ENCODE results near the gene CTDP1.

Gene CTDP1

GRCh38 chr18:79679552-79680099 is at the start of gene CTDP1:
Gene CTDP1, plus strand, starts transcription at chr18:79679803. Its CDS starts 145 bp downstream, at chr18:79679948.
- peak; percentile 97 for DNase-seq

DNA sequence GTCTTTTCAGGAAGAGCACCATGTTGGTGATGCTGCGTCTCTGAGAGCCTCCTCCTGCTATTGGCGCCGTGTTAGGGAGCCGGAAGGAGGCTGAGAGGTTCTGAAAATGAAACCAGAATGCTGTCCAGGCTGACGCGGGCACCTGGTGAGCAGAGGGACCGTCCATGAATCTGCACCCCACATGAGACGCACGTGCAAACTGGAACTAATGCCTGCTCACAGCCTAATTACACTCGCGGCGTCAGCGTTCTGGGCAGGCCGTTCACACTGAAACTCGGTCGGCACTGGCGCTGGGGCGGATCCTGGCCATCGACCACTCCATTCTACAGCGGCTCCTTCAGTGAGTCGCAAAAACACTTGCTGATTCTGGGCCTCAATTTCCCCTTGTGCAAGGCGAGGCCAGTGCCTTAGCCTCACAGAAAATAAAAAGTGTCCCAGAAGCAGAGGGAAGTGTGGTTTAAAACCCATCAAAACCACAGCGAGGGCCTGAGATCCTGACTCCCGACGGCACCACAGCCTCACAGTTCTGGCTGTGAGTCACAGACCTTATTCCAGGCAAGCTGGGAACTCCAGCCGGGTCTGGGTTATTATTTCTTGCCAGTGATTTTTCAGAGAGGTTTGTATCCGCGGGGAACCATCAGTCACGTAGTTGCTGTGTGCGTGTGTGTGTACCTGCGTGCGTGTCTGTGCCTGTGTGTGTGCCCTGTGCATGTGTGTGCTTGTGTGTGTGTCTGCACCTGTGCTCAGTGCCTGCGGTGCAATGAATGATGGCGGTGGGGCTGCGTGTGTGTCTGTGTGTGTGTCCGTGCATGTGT is 49.1 kb upstream of the CTDP1 start:
- DNase-seq = peak; percentile 21

DNA sequence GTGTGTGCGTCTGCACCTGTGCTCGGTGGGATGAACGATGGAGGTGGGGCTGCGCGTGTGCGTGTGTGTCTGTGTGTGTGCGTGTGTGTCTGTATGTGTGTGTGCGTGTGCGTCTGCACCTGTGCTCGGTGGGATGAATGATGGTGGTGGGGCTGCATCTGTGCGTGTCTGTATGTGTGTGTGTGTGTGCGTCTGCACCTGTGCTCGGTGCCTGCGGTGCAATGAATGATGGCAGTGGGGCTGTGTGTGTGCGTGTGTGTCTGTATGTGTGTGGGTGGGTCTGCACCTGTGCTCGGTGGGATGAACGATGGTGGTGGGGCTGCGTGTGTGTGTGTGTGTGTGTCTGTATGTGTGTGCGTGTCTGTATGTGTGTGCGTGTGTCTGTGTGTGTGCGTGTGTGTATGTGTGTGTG is 48.5 kb upstream of the CTDP1 start:
- DNase-seq = no peak

DNA sequence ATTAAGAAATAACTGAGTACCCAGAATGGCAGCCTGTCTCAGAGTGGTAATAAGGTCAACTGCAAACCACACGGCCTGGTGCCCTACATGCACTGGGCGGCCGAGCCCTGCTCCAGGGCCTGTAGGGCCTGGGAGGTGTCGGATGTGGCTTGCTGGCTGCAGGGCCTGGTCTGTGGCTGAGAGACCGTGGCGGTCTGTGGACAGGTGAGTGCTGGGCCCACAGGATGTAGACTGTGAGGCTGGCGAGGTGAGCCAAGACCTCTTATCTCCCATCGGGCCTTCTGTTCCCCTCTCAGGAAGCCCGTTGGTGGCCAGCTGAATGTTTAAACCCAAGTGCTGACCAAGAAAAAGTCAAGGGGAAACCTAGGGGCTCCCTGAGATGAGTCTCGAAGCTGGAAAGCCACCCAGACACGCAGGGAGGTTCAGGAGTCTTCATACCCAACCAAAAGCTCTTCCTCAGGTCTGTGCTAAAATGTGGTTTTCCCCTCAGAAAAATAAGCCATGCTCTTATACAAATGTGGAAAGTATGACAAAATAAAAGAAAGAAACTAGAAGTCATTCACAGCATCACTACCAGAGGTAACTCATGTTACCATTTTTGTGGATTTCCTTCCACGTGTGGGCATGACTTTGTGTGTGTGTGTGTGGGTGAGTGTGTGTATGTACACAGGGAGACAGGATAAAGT is 47.7 kb upstream of the CTDP1 start:
- DNase-seq = no peak

DNA sequence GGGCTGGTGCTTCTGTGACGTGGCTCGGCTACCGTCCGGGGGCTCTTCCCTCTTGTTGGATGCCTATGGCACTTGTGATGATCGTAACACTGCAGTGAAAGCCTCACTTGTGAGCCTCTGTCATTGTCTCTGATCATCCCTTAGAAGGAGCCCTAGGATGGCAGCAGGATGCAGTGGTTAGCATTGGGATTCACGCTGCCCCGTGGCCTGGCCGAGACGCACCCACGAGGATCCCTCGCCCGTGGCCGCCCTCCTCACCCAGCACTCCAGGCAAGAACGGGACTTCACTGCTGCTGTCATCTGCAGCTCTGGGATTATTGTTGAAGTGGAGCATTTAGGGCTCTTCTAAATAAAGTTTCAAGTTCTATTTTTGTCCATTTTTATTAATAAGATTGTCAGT is 46.8 kb upstream of the CTDP1 start:
- DNase-seq = no peak

- DNase-seq = no peak
Measured at GRCh38 chr18:79634186-79634585, 45.4 kb upstream of the CTDP1 start.

GRCh38 chr18:79634593-79635426 is 44.8 kb upstream of the CTDP1 start:
- DNase-seq = peak; percentile 22

DNA sequence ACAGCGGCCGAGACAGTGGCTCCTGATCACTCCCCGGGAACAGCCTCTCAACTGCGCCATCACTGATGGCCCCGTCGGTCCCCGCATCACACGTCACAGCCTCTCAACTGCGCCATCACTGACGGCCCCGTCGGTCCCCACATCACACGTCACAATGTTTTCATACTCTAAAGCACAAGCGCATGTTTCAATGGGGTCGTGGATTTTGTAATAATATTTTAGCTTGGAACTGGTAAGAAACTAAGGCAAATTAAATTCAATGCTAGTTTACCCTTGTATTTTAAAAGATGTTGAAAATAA is 44.2 kb upstream of the CTDP1 start:
- no peak for DNase-seq

DNA sequence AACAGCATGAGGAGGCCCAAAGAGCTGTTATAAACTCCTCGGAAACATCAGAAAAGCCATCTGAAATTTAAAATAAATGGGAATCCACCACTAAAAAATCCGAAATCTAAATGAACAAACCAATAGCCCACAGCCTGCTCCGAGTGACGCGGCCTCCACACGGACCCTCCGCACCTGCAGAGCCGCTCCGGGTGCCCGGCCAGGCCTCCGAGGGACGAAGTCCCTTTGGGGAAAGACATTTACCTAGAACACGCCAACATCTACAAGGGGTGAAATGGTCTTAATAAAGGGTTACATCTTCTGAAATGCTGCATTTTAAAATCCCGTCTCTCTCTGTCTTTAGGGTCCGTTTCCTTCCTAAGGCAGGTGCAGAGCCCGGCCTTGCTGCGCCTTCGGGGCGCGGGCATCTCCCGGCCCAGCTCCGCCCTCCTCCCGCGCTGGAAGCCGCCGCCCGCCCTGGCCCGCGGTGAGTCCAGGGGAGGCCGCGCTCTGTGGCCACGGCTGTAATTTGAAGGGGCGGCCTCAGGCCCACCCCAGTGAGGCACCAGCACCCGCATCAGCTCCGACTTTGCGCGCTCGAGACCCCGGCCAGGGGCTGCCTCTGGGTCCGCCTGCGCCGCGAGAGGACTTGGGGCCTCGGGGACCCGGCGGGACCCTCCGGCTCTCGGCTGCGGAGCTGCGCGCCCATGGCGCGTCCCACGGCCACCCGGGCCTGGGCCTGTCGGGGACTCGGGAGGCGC is 42.3 kb upstream of the CTDP1 start:
- DNase-seq = no peak

GRCh38 chr18:79637921-79638909 is 41.4 kb upstream of the CTDP1 start:
- no peak for DNase-seq

GRCh38 chr18:79639072-79639829 is 40.4 kb upstream of the CTDP1 start:
- no peak for DNase-seq

- DNase-seq = no peak
Measured at GRCh38 chr18:79640064-79640672, 39.4 kb upstream of the CTDP1 start.

DNA sequence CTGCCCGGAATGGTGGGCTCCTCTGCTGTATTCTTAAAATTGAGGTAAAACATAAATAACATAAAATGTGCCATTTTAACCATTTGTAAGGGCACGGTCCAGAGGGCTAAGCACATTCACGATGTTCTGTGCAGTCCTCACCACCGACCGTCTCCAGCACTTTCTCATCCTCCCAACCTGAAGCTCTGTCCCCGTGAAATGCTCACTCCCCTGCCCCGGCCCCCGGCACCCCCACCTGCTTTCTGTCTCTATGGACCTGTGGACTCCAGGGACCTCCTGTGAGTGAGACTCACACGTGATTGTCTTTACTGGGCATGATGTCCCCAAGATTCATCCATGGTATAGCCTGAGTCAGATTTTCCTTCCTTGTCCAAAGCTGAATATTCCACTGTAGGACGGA is 38.7 kb upstream of the CTDP1 start:
- no peak for DNase-seq

DNA sequence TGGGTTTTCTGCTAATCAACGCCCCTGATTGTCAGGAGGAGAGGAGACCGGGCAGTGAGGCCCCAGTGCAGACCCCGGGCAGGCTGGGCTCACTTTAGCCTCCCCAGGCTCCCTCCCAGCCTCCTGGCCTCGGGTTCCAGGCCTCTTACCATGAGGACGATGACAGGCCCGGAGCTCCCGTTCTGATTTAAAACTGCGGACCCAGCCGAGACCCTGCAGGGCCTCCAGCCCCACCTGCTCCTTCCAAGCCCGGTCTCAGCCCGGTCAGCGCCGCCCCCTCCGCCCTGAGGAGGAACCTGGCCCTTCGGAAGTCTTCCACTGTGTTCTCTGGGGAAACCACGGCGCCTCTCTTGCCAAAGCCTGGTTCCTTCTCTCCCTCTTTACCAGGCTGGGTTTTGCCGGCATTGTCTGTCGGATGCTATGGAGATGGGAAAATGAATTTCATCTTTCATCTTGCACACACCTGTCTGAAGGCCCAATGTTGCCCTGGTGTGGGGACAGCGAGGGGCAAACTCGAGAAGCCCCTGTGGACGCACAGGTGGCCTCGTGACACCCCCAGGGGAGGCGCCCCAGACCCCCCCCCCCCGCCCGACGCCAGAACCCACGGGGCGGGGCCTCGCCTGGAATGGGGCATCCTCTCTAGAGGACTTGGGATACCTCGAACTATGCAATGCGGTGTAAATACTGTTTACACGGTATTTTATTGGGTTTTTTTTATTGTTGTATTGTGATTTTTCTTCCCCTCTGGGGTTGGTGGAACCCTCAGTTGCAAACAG is 37.7 kb upstream of the CTDP1 start:
- no peak for DNase-seq

DNA sequence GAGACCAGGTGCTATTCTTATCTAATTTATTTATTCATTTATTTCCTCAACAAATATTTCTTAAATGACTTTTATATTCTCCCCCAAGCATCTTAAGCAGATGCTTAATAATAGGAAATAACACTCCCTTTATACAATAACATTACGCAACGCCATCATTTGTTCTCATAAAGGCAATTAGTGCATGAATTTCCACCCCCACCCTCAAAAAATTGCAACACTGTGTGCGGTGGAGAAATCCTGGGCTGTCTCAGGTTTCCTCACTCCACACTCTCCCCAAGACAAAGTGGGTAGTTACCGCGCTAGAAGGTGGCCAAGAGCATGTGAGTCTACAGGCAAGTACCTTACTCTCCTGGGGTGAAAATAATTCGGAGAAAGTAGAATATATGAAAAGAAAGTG is 37.0 kb upstream of the CTDP1 start:
- DNase-seq = peak; percentile 76

- peak; percentile 61 for DNase-seq
Measured at GRCh38 chr18:79643054-79643984, 36.3 kb upstream of the CTDP1 start.

- peak; percentile 64 for DNase-seq
Measured at GRCh38 chr18:79644006-79644665, 35.5 kb upstream of the CTDP1 start.

- no peak for DNase-seq
Measured at GRCh38 chr18:79644666-79645057, 34.9 kb upstream of the CTDP1 start.

All from suppressor macrophage treated with lipopolysaccharide for 4 hours (primary cell).